GM23338 (cell line): ENCODE results near the gene HIVEP2. TPM values are rescaled to one million over a fixed set of nuclear protein-coding genes. Genes with fewer than 3 reads are reported as not detected.

Source experiments
- ATAC-seq: fragments of 200-7000 bp; cut with Tn5 transposase; 3 replicates; pipeline ENCODE4 v1.9.1; 2020
- DNase-seq: peaks from one replicate; pipeline ENCODE4 v3.0.0-alpha.2; 2015; ENCODE audit warnings: low spot score
- H2AFZ ChIP-seq: fragments of 200-600 bp; sonication (generic); 2 replicates; pipeline ENCODE4 v1.8.0; 2016; ENCODE audit warnings: antibody characterized with exemption, mild to moderate bottlenecking, moderate library complexity
- H3F3A ChIP-seq: fragments of 200-600 bp; sonication (generic); replicated peaks from 2 replicates; pipeline ENCODE4 v1.8.0; 2017; ENCODE audit warnings: antibody characterized with exemption, mixed run types, low read depth
- H3K27ac ChIP-seq: fragments of 200-600 bp; sonication (generic); 2 replicates; pipeline ENCODE4 v1.6.1; 2016; ENCODE audit warnings: low read depth
- H3K27me3 ChIP-seq: fragments of 200-600 bp; sonication (generic); 2 replicates; pipeline ENCODE4 v1.8.0; 2016; ENCODE audit warnings: mild to moderate bottlenecking, mixed run types, moderate library complexity; ENCODE audit not compliant: insufficient read depth
- H3K36me3 ChIP-seq: fragments of 200-600 bp; sonication (generic); 2 replicates; pipeline ENCODE4 v1.8.0; 2016; ENCODE audit warnings: mild to moderate bottlenecking; ENCODE audit not compliant: insufficient read depth
- H3K4me1 ChIP-seq: fragments of 200-600 bp; sonication (generic); 2 replicates; pipeline ENCODE4 v1.8.0; 2016; ENCODE audit warnings: mild to moderate bottlenecking, moderate library complexity; ENCODE audit not compliant: insufficient read depth
- H3K4me2 ChIP-seq: fragments of 200-600 bp; sonication (generic); 2 replicates; pipeline ENCODE4 v1.7.1; 2017; ENCODE audit warnings: mixed run types
- H3K4me3 ChIP-seq: fragments of 200-600 bp; sonication (generic); 2 replicates; pipeline ENCODE4 v1.6.1; 2016; ENCODE audit warnings: mixed run types
- H3K79me2 ChIP-seq: fragments of 200-600 bp; sonication (generic); replicated peaks from 2 replicates; pipeline ENCODE4 v1.8.0; 2017; ENCODE audit warnings: mild to moderate bottlenecking; ENCODE audit not compliant: insufficient read depth
- H3K9me2 ChIP-seq: fragments of 200-600 bp; sonication (generic); 2 replicates; pipeline ENCODE4 v1.8.0; 2017; ENCODE audit not compliant: insufficient read depth
- H4K20me1 ChIP-seq: fragments of 200-600 bp; sonication (generic); replicated peaks from 2 replicates; pipeline ENCODE4 v1.8.0; 2017; ENCODE audit warnings: mild to moderate bottlenecking; ENCODE audit not compliant: insufficient read depth
- H3K27ac Mint-ChIP-seq: 2 replicates; pipeline ENCODE4 v1.8.0; 2020; ENCODE audit warnings: inconsistent platforms, mild to moderate bottlenecking, moderate library complexity, mixed read lengths
- H3K27me3 Mint-ChIP-seq: 3 replicates; pipeline ENCODE4 v1.8.0; 2022; ENCODE audit warnings: low read depth, mild to moderate bottlenecking, moderate library complexity, mixed read lengths, inconsistent platforms; ENCODE audit not compliant: insufficient read depth, poor library complexity
- H3K36me3 Mint-ChIP-seq: 3 replicates; pipeline ENCODE4 v1.8.0; 2021; ENCODE audit warnings: low read depth, mild to moderate bottlenecking, inconsistent platforms, moderate library complexity, mixed read lengths
- H3K4me1 Mint-ChIP-seq: 3 replicates; pipeline ENCODE4 v1.8.0; 2020; ENCODE audit warnings: mild to moderate bottlenecking, inconsistent platforms, mixed read lengths
- H3K4me3 Mint-ChIP-seq: 3 replicates; pipeline ENCODE4 v1.8.0; 2021; ENCODE audit warnings: moderate library complexity, mild to moderate bottlenecking, inconsistent platforms, mixed read lengths
- H3K9me3 Mint-ChIP-seq: 3 replicates; pipeline ENCODE4 v1.8.0; 2020; ENCODE audit warnings: moderate library complexity, mild to moderate bottlenecking, inconsistent platforms, mixed read lengths
- CREB1 ChIP-seq: fragments of 250-450 bp; sonication (Bioruptor Pico); IDR thresholded peaks from 2 replicates; pipeline ENCODE4 v1.5.0; 2020; ENCODE audit warnings: low read depth, mild to moderate bottlenecking, moderate library complexity
- EZH2 ChIP-seq: fragments of 200-600 bp; sonication (generic); IDR thresholded peaks from one replicate; pipeline ENCODE4 v1.8.0; 2017; ENCODE audit warnings: antibody characterized with exemption, mild to moderate bottlenecking, low read depth; ENCODE audit not compliant: unreplicated experiment
- EZH2phosphoT487 ChIP-seq: fragments of 200-600 bp; sonication (generic); IDR thresholded peaks from one replicate; pipeline ENCODE4 v1.8.1; 2018; ENCODE audit warnings: antibody characterized with exemption; ENCODE audit not compliant: unreplicated experiment
- JUNB ChIP-seq: IDR thresholded peaks from one replicate; pipeline ENCODE4 v1.6.1; 2016; ENCODE audit warnings: antibody characterized with exemption; ENCODE audit not compliant: unreplicated experiment
- NANOG ChIP-seq: IDR thresholded peaks from 2 replicates; pipeline ENCODE4 v1.6.1; 2016; ENCODE audit warnings: antibody characterized with exemption, borderline replicate concordance
- POLR2AphosphoS5 ChIP-seq: IDR thresholded peaks from 2 replicates; pipeline ENCODE4 v1.6.1; 2016; ENCODE audit warnings: antibody characterized with exemption, low read depth
- STAT1 ChIP-seq: IDR thresholded peaks from one replicate; pipeline ENCODE4 v1.6.1; 2016; ENCODE audit warnings: antibody characterized with exemption; ENCODE audit not compliant: unreplicated experiment
- ZNF114 ChIP-seq: fragments of 250-450 bp; sonication (Bioruptor Pico); IDR thresholded peaks from 2 replicates; pipeline ENCODE4 v1.5.0; 2020; ENCODE audit warnings: mild to moderate bottlenecking, moderate library complexity
- ZNF331 ChIP-seq: fragments of 250-450 bp; sonication (Bioruptor Pico); IDR thresholded peaks from 2 replicates; pipeline ENCODE4 v1.5.0; 2020; ENCODE audit warnings: low read depth, mild to moderate bottlenecking, moderate library complexity
- polyA plus RNA-seq: library from polyadenylated mRNA; unstranded; fragments of >200 nt; fragmentation: Nextera tagmentation; extraction: Ambion mirVana; gene quantifications from 2 replicates; pipeline ENCODE4 v1.2.1, GENCODE V29; 2016
- total RNA-seq: library from RNA; depleted of rRNA; stranded (reverse); fragments of >200 nt; shearing (Covaris generic); gene quantifications from 2 replicates; pipeline ENCODE4 v1.2.3, GENCODE V29; 2014
- TF ChIP-seq, protein P1 (sequence below): IDR thresholded peaks from one replicate; pipeline ENCODE4 v1.6.1; 2018; ENCODE audit warnings: antibody characterized with exemption; ENCODE audit not compliant: unreplicated experiment
- TF ChIP-seq, protein P2 (sequence below): IDR thresholded peaks from 2 replicates; pipeline ENCODE4 v1.6.1; 2016; ENCODE audit warnings: antibody characterized with exemption
- TF ChIP-seq, protein P3 (sequence below), 2 experiments: fragments of 200-600 bp in 1 of 2; sonication (generic) in 1 of 2; conservative IDR thresholded peaks; 2 replicates each; pipeline versions ENCODE4 v1.5.1 to v1.6.1; 2016 to 2017; ENCODE audit warnings: antibody characterized with exemption in 2 of 2, low read depth in 2 of 2, mild to moderate bottlenecking in 2 of 2, moderate library complexity in 1 of 2

The HIVEP2 gene
- total and polyA plus RNA-seq, 2 experiments from 2014 or later: 1.5 to 7.4 TPM

DNA sequence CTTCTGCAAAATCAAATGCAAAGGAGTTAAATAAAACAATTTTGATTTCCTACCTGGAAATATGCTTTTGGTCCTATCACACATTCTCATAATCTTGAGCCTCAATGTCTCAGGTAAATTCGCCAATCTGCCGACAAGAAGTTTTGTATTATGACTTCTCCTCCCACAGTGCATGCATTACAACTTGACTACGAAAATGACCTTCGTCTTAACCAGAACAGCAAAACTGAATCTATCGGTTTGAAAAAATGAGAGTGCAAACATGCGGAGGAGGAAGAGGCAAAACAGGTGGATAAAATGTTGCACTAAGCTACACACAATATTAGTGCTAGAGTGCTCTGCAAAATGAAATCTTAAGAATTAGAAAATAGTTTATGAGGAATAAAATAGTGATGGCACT lies 43.4 kb downstream of the HIVEP2 start:
- H3K36me3 ChIP-seq: no peaks in the 10 kb centered on the region
- H3F3A ChIP-seq: no peaks in the 10 kb centered on the region
- H3K4me1 Mint-ChIP-seq: peaks cover 12% of the 10 kb centered on the region; the same call in 2 of the 3 replicates
- H3K4me3 Mint-ChIP-seq: no peak overlapping the region
- no peaks in the 10 kb centered on the region for H3K27me3 ChIP-seq
- no peaks in the 10 kb centered on the region for H3K36me3 Mint-ChIP-seq
- no peaks in the 10 kb centered on the region for H3K27me3 Mint-ChIP-seq
- H3K4me3 ChIP-seq: no peak overlapping the region
- DNase-seq (no peak), ATAC-seq (no peak)
- no peak overlapping the region for H3K27ac ChIP-seq
- no peaks in the 10 kb centered on the region for H4K20me1 ChIP-seq
- peaks cover 15% of the 10 kb centered on the region for H3K79me2 ChIP-seq
- TF ChIP-seq POLR2AphosphoS5: no peak
- H3K4me1 ChIP-seq: no peaks in the 10 kb centered on the region; the same call in 1 of the 2 replicates
- H3K4me2 ChIP-seq: no peak overlapping the region
- H3K27ac Mint-ChIP-seq: no peak overlapping the region
- no peaks in the 10 kb centered on the region for H3K9me2 ChIP-seq
- no peak overlapping the region for H2AFZ ChIP-seq
- H3K9me3 Mint-ChIP-seq: no peaks in the 10 kb centered on the region

DNA sequence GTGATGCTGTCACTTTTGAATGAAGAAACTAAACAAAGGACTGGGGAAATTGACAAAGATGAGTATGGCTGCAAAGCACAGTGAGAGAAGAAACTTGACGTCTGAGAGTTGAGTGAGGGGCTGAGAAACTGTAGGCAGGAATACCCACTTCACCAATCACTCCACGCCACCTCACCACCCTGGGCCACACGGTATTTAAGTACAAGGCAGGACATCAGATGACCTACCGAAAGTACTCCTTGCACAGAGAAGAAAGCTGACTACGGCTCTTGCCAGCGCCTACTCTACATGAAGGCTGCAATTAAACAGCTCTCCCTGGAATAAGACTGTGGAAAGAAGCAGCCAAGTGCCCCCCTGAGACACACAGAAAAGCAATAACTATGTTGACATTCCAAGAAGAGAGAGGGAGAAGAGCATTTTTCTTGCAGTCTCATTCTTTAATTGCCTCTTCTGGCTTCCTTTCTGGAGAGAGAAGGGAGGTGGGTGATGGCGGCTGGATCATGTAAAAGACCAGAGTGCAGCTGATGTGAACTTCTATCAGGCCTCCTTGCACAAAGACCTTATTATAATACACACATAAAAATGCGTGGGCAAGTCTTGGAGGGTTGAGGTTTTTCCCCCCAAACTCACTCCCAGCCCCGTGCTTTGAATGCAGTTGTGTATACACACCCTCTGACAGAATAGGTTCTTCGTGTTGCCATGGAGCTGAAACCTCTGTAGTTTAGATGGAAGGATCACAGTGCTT lies 44.6 kb downstream of the HIVEP2 start:
- Histone ChIP-seq H3K4me3 (no peak overlapping the region), H3K27me3 (no peaks in the 10 kb centered on the region), H3K9me2 (no peaks in the 10 kb centered on the region), H3K4me1 (no peaks in the 10 kb centered on the region; the same call in 1 of the 2 replicates), H4K20me1 (no peaks in the 10 kb centered on the region), H3K79me2 (peaks cover 6% of the 10 kb centered on the region; the same call in 1 of the 2 replicates), H3F3A (no peaks in the 10 kb centered on the region), H3K4me2 (no peak overlapping the region), H3K27ac (no peak overlapping the region), H2AFZ (no peak overlapping the region), H3K36me3 (no peaks in the 10 kb centered on the region)
- Mint-ChIP-seq H3K4me1 (peaks cover 12% of the 10 kb centered on the region; the same call in 2 of the 3 replicates), H3K27me3 (no peaks in the 10 kb centered on the region), H3K36me3 (no peaks in the 10 kb centered on the region), H3K27ac (no peak overlapping the region), H3K4me3 (no peak overlapping the region), H3K9me3 (no peaks in the 10 kb centered on the region)
- DNase-seq (no peak), ATAC-seq (no peak)
- TF ChIP-seq NANOG (no peak), EZH2phosphoT487 (no peak), EZH2 (no peak), POLR2AphosphoS5 (no peak), ZNF114 (CRISPR knock-in tag) (no peak), JUNB (no peak), ZNF331 (CRISPR knock-in tag) (no peak), CREB1 (CRISPR knock-in tag) (no peak), STAT1 (no peak)
- TF ChIP-seq, protein P1, sequence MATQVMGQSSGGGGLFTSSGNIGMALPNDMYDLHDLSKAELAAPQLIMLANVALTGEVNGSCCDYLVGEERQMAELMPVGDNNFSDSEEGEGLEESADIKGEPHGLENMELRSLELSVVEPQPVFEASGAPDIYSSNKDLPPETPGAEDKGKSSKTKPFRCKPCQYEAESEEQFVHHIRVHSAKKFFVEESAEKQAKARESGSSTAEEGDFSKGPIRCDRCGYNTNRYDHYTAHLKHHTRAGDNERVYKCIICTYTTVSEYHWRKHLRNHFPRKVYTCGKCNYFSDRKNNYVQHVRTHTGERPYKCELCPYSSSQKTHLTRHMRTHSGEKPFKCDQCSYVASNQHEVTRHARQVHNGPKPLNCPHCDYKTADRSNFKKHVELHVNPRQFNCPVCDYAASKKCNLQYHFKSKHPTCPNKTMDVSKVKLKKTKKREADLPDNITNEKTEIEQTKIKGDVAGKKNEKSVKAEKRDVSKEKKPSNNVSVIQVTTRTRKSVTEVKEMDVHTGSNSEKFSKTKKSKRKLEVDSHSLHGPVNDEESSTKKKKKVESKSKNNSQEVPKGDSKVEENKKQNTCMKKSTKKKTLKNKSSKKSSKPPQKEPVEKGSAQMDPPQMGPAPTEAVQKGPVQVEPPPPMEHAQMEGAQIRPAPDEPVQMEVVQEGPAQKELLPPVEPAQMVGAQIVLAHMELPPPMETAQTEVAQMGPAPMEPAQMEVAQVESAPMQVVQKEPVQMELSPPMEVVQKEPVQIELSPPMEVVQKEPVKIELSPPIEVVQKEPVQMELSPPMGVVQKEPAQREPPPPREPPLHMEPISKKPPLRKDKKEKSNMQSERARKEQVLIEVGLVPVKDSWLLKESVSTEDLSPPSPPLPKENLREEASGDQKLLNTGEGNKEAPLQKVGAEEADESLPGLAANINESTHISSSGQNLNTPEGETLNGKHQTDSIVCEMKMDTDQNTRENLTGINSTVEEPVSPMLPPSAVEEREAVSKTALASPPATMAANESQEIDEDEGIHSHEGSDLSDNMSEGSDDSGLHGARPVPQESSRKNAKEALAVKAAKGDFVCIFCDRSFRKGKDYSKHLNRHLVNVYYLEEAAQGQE: no peak
- TF ChIP-seq, protein P2, sequence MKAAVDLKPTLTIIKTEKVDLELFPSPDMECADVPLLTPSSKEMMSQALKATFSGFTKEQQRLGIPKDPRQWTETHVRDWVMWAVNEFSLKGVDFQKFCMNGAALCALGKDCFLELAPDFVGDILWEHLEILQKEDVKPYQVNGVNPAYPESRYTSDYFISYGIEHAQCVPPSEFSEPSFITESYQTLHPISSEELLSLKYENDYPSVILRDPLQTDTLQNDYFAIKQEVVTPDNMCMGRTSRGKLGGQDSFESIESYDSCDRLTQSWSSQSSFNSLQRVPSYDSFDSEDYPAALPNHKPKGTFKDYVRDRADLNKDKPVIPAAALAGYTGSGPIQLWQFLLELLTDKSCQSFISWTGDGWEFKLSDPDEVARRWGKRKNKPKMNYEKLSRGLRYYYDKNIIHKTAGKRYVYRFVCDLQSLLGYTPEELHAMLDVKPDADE: no peak
- TF ChIP-seq, protein P3, sequence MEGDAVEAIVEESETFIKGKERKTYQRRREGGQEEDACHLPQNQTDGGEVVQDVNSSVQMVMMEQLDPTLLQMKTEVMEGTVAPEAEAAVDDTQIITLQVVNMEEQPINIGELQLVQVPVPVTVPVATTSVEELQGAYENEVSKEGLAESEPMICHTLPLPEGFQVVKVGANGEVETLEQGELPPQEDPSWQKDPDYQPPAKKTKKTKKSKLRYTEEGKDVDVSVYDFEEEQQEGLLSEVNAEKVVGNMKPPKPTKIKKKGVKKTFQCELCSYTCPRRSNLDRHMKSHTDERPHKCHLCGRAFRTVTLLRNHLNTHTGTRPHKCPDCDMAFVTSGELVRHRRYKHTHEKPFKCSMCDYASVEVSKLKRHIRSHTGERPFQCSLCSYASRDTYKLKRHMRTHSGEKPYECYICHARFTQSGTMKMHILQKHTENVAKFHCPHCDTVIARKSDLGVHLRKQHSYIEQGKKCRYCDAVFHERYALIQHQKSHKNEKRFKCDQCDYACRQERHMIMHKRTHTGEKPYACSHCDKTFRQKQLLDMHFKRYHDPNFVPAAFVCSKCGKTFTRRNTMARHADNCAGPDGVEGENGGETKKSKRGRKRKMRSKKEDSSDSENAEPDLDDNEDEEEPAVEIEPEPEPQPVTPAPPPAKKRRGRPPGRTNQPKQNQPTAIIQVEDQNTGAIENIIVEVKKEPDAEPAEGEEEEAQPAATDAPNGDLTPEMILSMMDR (conservative IDR thresholded peaks at IDR 0.05; ENCODE audit: low read depth in 2 of 2): no peak
